GM21526 (cell line): ENCODE results near the gene PRIM1.
"Not testable (repeated sequence)": the region's sequence is repeated elsewhere in the genome, so short reads cannot be mapped to it uniquely, and the experiment has no call there.

ENCODE experiments used
- ATAC-seq: cut with Tn5 transposase; IDR thresholded peaks from one replicate; pipeline ENCODE4 v1.9.1; 2021; ENCODE audit warnings: moderate library complexity; ENCODE audit not compliant: unreplicated experiment, low FRiP score

The PRIM1 gene

DNA sequence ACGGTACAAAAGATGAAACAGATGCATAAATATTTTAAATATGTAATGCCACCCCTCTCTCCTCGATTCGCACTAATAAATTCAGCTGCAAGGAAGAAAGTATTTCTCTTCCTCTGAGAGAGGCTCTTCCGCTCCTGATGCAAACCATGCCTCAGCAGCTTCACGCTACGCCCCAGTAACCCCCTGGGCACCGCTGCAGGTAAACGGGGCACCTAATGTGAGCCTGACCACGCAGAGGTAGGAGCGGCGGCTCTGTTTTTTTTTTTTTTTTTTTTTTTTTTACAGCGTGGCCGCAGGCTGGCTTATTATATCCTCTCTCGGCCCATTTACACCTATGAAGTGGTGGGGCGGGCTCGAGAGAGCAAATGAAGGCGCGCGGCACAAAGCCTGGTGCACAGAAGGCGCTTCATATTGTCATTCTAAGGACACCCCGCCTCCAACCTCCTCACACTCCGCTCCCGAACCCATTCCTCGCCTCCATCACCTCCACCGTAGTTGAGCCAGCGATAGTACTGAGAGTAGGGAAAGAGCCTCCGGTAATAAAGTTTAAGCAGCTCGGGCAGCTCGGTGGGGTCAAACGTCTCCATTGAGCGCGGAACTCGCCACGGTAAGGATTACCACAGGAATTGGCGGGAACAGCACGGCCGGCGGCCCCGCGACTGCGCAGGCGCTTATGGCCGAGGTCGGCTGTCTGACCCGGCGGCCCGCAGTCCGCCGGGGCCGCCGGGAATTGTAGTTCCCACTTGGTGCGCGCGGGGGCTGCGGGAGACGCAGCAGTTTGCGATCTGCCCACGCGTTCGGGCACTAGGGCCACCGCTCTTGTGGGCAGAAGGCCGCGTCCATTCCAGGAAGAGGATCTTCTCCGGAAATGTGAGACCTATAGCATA lies at the start of gene PRIM1:
Gene PRIM1, minus strand, starts transcription at position 612 of the 887 bp plus-strand sequence. Its CDS starts 25 bp downstream, at position 587.
- ATAC-seq: peak; percentile 76

DNA sequence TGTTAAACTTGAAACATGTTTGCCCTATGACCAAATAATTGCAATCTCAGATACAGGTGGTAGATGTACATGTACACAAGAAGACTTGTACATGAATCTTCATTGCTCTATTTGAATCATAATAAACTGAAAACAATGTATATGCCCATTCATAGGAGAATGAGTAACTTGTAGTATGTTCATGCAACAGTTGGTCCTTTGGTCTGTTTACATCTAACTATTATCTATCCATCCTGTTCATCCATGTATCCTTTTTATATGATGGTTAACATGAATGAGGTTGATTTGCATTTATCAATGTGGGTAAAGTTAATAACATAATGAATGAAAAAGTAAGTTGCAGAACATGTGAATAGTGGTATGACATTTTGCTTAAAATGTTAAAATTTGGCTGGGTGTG lies 48.1 kb upstream of the PRIM1 start:
- ATAC-seq: no peak

DNA sequence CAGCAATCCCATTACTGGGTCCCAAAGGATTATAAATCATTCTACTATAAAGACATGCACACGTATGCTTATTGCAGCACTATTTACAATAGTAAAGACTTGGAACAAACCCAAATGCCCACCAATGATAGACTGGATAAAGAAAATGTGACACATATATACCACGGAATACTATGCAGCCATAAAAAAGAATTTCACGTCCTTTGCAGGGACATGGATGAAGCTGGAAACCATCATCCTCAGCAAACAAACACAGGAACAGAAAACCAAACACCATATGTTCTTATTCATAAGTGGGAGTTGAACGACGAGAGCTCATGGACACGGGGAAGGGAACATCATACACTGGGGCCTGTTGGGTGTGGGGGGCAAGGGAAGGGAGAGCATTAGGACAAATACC lies 47.2 kb upstream of the PRIM1 start:
- ATAC-seq: not testable (repeated sequence)

DNA sequence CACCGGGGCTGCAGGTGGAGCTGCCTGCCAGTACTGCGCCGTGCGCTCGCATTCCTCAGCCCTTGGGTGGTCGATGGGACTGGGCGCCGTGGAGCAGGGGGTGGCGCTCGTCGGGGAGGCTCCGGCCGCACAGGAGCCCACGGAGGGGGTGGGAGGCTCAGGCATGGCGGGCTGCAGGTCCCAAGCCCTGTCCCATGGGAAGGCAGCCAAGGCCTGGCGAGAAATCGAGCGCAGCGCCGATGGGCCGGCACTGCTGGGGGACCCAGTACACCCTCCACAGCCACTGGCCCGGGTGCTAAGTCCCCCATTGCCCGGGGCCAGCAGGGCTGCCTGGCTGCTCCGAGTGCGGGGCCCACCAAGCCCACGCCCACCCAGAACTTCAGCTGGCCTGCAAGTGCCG lies 43.7 kb upstream of the PRIM1 start:
- not testable (repeated sequence) for ATAC-seq

DNA sequence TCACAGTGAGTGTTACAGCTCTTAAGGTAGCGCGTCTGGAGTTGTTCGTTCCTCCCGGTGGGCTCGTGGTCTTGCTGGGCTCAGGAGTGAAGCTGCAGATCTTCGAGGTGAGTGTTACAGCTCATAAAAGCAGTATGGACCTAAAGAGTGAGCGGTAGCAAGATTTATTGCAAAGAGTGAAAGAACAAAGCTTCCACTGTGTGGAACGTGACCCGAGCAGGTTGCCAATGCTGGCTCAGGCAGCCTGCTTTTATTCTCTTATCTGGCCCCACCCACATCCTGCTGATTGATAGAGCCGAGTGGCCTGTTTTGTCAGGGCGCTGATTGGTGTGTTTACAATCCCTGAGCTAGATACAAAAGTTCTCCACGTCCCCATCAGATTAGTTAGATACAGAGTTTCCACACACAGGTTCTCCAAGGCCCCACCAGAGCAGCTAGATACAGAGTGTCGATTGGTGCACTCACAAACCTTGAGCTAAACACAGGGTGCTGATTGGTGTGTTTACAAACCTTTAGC lies 43.0 kb upstream of the PRIM1 start:
- ATAC-seq: not testable (repeated sequence)

DNA sequence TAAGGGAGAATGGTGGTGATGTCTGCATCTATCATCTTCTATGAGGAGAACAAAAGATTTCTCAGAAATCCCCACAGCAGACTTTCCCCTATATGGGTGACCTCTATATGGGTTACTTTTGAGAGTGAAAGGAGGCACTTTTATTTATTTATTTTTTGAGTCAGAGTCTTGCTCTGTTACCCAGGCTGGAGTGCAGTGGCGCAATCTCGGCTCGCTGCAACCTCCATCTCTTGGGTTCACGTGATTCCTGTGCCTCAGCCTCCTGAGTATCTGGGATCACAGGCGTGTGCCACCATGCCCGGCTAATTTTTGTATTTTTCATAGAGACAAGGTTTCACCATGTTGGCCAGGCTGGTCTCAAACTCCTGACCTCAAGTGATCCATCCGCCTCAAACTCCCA lies 41.0 kb upstream of the PRIM1 start:
- not testable (repeated sequence) for ATAC-seq

DNA sequence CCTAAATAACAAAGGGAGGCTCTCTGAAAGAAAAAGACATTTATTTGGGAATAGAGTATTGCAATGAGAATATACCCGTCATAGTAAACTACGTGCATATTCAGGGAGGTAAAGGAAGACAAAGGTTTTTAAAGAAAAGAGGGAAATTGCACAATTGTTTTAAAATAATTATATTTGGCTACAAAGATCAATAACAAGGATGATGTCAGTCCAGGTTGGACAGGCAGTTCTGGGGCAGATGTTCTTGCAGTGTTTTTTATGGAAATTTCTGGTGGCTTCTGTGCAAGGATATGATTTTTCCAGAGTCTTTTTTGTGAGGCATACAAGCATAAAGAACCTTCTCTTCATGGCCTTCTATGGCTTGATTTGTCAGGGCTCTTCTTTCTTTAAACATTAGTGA lies 40.6 kb upstream of the PRIM1 start:
- ATAC-seq: no peak

DNA sequence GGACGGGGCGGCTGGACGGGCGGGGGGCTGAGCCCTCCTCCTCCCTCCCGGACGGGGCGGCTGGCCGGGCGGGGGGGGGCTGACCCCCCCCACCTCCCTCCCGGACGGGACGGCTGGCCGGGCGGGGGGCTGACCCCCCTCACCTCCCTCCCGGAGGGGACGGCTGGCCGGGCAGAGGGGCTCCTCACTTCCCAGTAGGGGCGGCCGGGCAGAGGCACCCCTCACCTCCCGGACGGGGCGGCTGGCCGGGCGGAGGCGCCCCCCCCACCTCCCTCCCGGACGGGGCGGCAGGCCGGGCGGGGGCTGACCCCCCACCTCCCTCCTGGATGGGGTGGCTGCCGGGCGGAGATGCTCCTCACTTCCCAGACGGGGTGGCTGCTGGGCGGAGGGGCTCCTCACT lies 37.3 kb upstream of the PRIM1 start:
- ATAC-seq: not testable (repeated sequence)

DNA sequence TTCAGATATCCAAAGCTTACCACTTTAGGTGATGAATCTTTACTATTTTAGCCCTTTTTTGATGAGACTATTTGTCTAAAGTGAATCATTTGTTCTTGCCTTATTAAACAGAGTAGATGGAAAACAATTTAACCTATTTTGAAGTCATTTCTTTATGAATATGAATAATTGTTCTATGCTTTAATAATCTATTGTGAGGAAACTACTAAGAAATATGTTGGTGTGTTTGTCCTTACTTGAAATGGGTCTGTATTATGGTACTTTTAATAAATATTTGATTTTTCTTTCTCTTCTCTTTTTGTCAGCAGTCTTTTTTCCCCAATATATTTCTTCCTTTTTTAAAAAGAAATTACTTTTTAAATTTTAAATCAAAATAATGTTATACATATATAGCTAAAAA lies 35.4 kb upstream of the PRIM1 start:
- ATAC-seq: no peak

DNA sequence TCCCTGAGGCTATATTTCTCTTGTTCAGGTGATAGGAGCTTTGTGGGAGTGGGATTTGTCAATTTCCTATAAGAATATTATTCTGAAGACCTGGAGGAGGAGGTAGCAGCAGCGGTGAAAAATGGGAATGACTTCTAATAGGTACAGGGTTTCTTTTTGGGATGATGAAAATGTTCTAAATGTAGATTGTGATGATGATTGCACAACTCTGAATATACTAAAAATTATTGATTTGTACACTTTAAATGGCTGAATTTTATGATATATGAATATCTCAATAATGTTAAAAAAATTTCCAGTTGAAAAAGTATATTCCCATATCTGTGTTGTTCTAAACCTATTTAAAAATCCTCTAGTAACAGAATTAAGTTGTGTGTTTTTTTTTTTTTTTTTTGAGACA lies 33.8 kb upstream of the PRIM1 start:
- no peak for ATAC-seq

DNA sequence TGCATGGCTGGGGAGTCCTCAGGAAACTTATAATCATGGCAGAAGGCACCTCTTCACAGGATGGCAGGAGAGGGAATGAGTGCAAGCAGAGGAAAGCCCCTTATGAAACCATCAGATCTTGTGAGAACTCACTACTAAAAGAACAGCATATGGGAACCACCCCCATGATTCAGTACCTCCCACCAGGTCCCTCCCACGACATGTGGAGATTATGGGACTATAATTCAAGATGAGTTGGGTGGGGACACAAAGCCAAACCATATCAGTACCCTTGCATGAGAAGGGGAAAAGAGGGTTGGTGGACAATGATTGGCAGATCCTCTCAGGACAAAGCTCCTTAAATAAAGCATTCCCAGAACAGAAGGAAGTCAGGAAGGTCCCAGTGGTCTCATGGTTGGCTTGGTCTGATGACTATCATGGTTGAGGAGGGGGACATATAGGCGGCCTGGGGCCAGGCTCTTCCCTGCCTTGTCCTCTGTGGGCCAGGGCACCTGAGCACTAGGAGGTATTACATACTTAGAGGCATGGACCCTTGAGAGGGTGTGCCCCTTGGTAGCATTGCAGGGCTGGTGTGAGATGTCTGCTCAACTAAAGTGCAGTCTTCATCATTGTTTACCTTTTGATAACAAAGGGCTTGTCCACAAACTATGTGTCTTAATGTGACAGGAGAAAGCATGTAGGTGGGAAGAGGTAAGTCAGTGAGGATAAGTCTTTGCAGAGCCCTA lies 33.2 kb upstream of the PRIM1 start:
- no peak for ATAC-seq

DNA sequence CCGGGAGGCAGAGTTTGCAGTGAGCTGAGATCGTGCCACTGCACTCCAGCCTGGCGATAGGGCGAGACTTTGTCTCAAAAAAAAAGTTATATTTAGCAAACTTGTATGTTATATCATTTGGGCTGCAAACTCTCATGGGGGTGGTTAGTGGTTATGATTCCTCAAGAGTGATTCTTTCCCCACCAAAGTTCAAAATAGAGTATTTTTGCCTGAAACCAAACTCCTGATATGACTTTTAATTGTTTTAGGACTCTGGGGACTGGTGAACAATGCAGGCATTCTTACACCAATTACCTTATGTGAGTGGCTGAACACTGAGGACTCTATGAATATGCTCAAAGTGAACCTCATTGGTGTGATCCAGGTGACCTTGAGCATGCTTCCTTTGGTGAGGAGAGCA lies 29.6 kb upstream of the PRIM1 start:
- no peak for ATAC-seq

DNA sequence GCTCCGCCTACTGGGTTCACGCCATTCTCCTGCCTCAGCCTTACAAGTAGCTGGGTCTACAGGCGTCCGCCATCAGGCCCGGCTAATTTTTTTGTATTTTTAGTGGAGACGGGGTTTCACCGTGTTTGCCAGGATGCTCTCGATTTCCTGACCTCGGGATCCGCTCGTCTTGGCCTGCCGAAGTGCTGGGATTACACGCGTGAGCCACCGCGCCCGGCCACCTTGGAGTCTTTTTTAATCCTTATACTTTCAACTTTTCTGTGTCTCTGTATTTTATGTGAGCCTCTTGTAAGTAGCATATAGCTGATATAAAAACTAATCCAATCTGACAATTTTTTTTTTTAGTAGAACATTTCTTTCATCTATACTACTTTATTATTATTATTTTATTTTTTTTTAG lies 26.6 kb upstream of the PRIM1 start:
- ATAC-seq: no peak

DNA sequence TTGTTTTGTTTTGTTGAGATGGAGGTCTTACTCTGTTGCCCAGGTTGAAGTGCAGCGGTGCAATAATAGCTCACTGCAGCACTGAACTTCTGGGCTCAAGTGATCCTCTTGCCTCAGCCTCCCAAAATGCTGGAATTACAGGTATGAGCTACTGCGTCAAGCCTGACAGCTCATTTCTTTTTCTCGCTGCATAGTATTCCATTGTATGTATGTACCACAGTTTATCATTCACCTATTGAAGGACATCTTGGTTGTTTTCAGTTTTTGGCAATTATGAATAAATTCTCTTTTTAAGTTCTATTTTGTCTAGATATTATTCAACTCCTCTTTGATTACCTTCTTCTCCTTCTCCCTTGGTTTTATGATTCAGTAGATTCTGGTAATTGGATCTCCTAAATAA lies 24.5 kb upstream of the PRIM1 start:
- ATAC-seq: no peak

DNA sequence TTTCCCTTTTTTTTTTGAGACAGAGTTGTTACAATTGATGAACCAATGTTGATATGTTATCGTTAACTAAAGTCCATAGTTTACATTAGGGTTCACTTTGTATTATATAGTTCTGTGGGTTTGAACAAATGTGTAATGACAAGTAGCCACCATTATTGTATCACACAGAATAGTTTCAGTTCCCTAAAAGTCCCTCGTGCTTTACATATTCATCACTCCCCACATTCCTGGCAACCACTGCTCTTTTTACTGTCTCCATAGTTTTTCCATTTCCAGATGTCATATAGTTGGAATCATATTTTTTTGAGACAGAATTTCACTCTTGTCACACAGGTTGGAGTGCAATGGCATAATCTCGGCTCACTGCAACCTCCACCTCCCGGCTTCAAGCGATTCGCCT lies 23.5 kb upstream of the PRIM1 start:
- no peak for ATAC-seq

DNA sequence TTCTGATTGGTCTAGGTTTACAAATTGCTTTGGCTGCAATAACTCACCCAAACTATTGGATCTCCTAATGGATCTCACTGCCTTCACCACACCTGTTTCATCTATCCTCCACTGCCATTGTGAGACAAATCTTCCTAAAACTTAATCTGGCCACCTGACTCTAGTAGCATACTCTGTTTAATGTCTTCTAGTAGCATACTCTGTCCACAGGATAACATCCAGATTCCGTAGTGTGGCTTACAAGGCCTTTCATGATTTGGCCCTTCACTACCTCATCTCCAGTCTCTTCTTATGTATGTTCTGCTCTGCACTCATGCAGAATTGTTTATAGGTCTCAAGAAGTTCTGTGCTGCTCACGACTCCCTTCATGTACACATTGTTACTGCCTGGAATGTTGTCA lies 21.0 kb upstream of the PRIM1 start:
- no peak for ATAC-seq

DNA sequence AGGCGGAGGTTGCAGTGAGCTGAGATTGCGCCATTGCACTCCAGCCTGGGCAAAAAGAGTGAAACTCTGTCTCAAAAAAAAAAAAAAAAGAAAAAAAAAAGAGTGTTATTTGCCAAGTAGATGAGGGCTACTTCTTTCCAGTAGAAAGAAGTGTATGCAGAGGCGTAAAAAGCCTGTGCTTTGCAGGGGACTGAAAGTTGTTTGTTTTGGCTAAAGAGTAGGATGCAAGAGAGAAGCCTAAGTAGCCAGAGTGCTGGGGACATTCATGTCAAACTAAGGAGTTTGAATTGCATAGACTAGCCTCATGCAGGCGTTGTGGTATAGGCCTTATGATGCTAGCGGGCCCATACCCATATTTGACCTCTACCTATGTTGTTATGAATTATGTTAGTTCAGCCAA lies 20.5 kb upstream of the PRIM1 start:
- ATAC-seq: no peak

DNA sequence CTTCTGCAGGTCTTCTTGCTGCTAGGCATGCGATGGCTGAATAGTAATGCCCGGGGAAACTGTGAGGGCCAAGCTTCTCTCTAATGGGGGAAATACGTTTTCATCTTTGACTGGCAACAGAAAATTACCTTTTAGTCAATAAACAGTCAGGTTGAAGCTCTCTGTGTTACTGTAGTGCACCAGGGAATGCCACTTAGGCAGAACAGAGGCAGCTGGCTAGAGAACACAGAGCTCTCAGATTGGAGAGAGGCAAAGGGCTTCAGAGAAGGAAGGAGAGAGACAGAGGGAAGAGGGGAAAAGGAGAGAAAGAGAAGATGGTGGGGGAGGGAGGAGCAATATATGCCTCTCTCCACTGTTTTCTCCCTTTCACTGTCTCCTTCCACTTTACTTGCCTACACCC lies 17.7 kb upstream of the PRIM1 start:
- no peak for ATAC-seq

DNA sequence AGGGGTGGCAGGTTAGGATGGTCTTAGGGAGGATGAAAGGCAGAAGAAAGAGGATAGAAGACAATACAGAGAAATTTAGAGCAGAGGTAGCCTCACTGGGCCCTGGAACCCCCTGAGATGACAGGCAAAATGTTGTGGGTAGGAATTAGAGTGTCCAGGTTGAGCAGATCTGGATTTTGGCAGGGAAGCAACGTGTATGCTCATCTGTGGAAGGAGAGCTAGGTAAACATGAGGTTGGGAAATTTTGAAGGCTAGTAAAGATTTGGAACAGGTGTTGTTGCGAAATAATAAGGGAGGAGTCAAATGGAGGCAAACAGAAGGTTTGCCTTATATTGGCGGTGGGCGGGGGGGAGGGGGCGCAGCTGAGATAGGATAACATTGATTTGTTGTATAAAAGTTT lies 16.3 kb upstream of the PRIM1 start:
- ATAC-seq: no peak

DNA sequence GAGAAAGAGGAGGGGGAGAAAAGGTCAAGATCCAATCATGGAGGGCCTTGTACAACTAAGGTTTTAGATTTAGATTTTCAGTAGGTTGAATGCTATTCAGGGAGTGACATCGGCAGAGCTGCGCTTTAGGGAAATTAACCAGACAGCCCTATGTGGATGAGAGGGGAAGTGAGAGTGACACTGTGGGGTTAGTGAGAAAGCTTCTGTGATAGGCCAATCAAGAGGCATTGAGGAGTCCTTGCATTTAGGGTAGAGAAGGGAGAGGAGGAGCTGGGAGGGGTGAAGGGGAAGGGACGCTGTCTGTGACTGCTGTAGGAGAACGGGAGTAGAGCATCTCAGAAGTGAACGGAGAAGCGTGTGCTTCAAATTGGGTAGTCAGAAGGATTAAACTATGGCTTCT lies 14.4 kb upstream of the PRIM1 start:
- ATAC-seq: peak; percentile 97

DNA sequence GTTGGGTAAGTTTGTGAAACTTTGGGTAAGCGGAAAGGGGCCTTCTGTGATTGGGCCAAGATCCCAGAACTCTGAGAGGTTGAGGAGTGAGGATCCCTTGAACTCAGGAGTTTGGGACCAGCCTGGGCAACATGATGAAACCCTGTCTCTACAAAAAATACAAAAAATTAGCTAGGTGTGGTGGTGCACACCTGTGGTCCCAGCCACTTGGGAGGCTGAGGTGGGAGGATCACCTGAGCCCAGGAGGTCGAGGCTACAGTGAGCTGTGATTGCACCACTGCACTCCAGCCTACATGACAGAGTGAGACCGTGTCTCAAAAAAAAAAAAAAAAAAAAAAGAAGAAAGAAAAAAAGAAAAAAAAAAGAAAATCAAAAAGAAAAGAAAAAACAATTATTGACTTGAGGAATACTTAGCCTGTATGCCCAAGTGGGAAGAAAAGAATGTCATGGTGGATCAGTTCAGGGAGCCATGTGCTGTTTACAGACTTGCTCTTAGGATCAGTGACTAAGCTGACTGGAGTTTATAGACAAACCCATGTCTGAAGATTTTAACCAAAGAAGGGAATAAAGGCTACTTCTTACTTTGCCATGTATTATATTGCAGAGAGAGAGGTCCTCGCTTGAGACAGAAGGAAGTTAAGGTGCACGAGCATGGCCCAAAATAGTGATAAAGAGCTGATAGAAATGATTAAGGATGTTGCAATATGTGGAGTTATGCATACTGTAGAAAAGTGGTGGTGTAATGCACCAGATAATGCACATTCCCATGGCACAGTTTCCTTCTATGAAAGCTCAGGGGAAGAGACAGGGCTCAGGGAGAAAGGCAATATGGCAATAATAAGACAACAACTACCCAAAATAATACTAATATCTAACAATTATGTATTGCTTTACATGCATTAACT lies 11.9 kb upstream of the PRIM1 start:
- no peak for ATAC-seq
